Lower lobe of right lung (tissue), 2 donors: Measurements from ENCODE around the gene RAPGEF2. TPM values are rescaled to one million over a fixed set of nuclear protein-coding genes. Genes with fewer than 3 reads are reported as not detected.

ENCODE experiments used
- ATAC-seq, 2 donors: fragments of 200-7000 bp; cut with Tn5 transposase; one replicate each; pipeline ENCODE4 v1.9.1; 2020 to 2022; ENCODE audit warnings: mild to moderate bottlenecking in 2 of 2, moderate library complexity in 2 of 2
- DNase-seq: peaks from one replicate; pipeline ENCODE4 v3.0.0-alpha.2; 2020
- H3K27ac ChIP-seq: fragments of 200-600 bp; one replicate; pipeline ENCODE4 v1.8.0; 2022
- H3K27me3 ChIP-seq: fragments of 200-600 bp; one replicate; pipeline ENCODE4 v1.8.0; 2022; ENCODE audit warnings: low read depth
- H3K36me3 ChIP-seq: fragments of 200-600 bp; one replicate; pipeline ENCODE4 v1.8.0; 2022; ENCODE audit warnings: mild to moderate bottlenecking
- H3K4me1 ChIP-seq: fragments of 200-600 bp; one replicate; pipeline ENCODE4 v1.8.0; 2022
- H3K4me3 ChIP-seq: fragments of 200-600 bp; one replicate; pipeline ENCODE4 v1.8.0; 2022; ENCODE audit warnings: mild to moderate bottlenecking
- H3K9me3 ChIP-seq: fragments of 200-600 bp; one replicate; pipeline ENCODE4 v1.8.0; 2022
- CTCF ChIP-seq: fragments of 200-600 bp; IDR thresholded peaks from one replicate; pipeline ENCODE4 v1.8.0; 2022; ENCODE audit warnings: antibody characterized with exemption, mild to moderate bottlenecking
- intact Hi-C: fragments of 100-400 bp; cut with DNase I; formaldehyde crosslinking; loops from one replicate; pipeline ENCODE4 v1.11.0; 2022
- total RNA-seq: library from RNA; stranded (reverse); fragmentation: NEBNext Ultra II Directional; extraction: Animal tissue kit (Norgen Biotek cat#: 25700); gene quantifications from one replicate; pipeline ENCODE4 v1.2.1, GENCODE V29; 2021
- donor health status: DM: no; HTN: yes; CAD: no; lungs with severe emphysema.

Gene RAPGEF2
- total RNA-seq, 1 donor from 2014 or later, result 66.4 TPM

DNA sequence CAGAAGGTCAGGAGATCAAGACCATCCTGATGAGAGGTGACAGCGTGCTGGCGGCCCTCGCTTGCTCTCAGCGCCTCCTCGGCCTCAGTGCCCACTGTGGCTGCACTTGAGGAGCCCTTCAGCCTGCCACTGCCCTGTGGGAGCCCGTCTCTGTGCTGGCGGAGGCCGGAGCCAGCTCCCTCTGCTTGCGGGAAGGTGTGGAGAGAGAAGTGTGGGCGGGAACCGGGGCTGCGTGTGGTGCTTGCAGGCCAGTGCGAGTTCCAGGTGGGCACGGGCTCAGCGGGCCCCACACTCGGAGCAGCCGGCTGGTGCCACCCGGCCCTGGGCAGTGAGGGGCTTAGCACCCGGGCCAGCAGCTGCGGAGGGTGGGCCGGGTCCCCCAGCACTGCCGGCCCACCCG is 286.9 kb downstream of the RAPGEF2 start:
- H3K27me3 ChIP-seq, result no peaks in the 10 kb centered on the region
- no peaks in the 10 kb centered on the region for H3K9me3 ChIP-seq
- no peaks in the 10 kb centered on the region for H3K4me1 ChIP-seq
- no peak overlapping the region for H3K27ac ChIP-seq
- ATAC-seq (no peak), DNase-seq (no peak)
- H3K36me3 ChIP-seq, result no peaks in the 10 kb centered on the region
- intact Hi-C loops, result no loop called here
- TF ChIP-seq CTCF, result no peak
- H3K4me3 ChIP-seq, result no peak overlapping the region

DNA sequence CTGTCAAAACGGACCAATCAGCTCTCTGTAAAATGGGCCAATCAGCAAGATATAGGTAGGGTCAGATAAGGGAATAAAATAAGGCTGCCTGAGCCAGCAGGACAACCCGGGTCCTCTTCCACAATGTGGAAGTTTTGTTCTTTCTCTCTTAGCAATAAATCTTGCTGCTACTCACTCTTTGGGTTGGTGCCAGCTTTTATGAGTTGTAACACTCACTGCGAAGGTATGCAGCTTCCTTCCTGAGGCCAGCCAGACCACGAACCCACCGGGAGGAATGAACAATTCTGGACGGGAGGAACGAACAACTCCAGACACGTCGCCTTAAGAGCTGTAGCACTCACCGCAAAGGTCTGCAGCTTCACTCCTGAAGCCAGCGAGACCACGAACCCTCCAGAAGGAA is 287.8 kb downstream of the RAPGEF2 start:
- intact Hi-C loops, result no loop called here
- Histone ChIP-seq H3K9me3 (no peaks in the 10 kb centered on the region), H3K4me3 (no peak overlapping the region), H3K4me1 (no peaks in the 10 kb centered on the region), H3K27me3 (no peaks in the 10 kb centered on the region), H3K27ac (no peak overlapping the region), H3K36me3 (no peaks in the 10 kb centered on the region)
- DNase-seq (no peak), ATAC-seq (no peak)
- no peak for TF ChIP-seq CTCF

DNA sequence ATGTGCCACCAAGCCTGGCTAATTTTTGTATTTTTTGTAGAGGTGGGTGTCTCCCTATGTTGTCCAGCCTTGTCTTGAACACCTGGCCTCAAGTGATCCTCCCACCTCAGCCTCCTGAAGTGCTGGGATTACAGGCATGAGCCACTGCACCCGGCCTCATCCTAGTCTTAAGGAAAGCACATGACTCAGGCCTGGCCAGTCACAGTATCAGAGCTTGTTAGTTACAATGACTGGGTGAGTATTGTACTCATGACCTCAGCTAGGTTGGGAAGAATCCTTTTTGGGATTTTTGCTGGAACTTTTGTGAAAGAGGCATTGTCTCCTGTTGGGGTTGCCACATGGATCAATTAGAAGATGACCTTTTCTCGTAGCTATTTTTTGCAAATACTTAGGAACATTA is 292.8 kb downstream of the RAPGEF2 start:
- Histone ChIP-seq H3K27ac (no peak overlapping the region), H3K9me3 (no peaks in the 10 kb centered on the region), H3K27me3 (no peaks in the 10 kb centered on the region), H3K4me3 (no peak overlapping the region), H3K4me1 (no peaks in the 10 kb centered on the region), H3K36me3 (no peaks in the 10 kb centered on the region)
- intact Hi-C loops, result no loop called here
- no peak for TF ChIP-seq CTCF
- ATAC-seq (no peak), DNase-seq (no peak)

DNA sequence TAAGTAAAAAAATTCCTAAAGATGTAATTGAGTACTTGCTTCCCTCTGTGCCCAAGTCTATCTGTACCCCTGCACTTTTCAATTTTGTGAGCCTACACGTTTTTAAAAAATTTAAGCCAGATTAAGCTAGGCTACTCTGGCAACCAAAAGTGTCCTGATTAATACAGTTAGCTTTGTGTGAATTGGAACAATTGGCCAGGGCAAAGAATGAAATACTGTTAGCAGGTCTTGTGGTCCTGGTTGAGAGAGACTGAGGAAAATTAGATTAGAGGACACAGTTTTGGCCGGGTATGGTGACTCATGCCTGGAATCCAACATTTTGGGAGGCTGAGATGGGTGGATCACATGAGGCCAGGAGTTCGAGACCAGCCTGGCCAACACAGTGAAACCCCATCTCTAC is 293.3 kb downstream of the RAPGEF2 start:
- no peak for ATAC-seq
- Histone ChIP-seq H3K9me3 (no peaks in the 10 kb centered on the region), H3K27ac (no peak overlapping the region), H3K27me3 (no peaks in the 10 kb centered on the region), H3K4me3 (no peak overlapping the region), H3K4me1 (no peaks in the 10 kb centered on the region), H3K36me3 (no peaks in the 10 kb centered on the region)
- DNase-seq, result no peak
- intact Hi-C loops, result no loop called here
- no peak for TF ChIP-seq CTCF

GRCh38 chr4:159398236-159398638 is 295.4 kb downstream of the RAPGEF2 start:
- Histone ChIP-seq H3K27me3 (no peaks in the 10 kb centered on the region), H3K27ac (no peak overlapping the region), H3K4me1 (no peaks in the 10 kb centered on the region), H3K36me3 (no peaks in the 10 kb centered on the region), H3K4me3 (no peak overlapping the region), H3K9me3 (no peaks in the 10 kb centered on the region)
- ATAC-seq, result no peak
- intact Hi-C loops, result no loop called here
- no peak for TF ChIP-seq CTCF
- DNase-seq, result no peak
